Measurements from ENCODE around the gene TSPO.
"Not testable (repeated sequence)": the region's sequence is repeated elsewhere in the genome, so short reads cannot be mapped to it uniquely, and the experiment has no call there.

Gene TSPO

DNA sequence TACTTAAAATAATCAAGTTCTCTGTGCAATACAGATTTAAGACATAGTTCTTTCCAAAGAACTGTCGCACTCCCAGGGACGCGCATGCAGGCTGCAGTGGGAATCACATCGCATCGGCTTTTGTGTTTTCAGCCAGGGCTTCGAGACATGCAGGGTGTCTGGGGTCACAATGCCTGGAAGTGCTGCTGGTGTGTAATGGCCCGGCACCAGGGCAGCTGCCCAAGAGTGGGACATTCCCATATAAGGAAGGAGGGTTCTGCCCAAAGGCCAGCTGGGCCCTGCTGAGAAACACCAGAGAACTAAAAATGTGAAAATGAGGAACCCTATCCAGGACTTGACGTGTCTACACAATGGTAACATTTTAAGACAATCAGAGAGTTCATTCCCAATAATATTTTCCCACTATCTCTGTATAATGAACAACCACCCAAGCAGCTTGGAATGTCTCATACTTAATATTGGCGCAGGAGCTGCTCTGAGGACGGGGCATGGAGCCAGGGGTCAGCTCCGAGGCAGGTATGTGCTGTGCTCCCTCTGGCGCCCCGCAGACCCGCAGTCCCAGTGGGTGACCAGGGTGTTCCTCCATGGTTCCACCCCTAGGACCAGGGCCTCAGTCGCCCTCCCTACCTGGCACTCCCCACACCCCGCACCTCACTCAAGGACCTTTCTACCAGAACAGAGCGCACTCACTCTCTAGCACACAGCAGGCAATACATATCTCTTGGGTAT, 19.4 kb upstream of the TSPO start:
- no peak for DNase-seq (ENCODE audit: low read depth)

- no peak for DNase-seq (ENCODE audit: low read depth)
These were observed 18.0 kb upstream of the TSPO start for GRCh38 chr22:43133401-43133800.

DNA sequence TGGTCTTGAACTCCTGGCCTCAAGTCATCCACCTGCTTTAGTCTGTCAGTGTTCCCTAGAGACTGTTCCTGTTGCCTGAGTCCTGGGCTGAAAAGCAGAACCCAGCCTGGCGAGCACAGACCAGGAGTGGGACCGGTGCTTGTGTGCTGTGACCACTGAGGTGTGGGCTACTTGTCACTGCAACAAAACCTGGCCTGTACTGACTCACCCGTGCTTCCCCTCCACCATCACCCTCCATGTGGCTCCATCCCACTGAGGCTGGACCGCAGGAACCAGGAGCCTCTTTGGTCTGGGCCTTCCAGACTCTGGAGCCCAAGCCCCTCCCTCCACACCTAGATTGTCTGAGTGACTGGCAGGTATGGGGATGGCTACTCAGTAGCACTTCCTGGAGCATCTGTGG, 16.8 kb upstream of the TSPO start:
- DNase-seq (ENCODE audit: low read depth), result no peak

DNA sequence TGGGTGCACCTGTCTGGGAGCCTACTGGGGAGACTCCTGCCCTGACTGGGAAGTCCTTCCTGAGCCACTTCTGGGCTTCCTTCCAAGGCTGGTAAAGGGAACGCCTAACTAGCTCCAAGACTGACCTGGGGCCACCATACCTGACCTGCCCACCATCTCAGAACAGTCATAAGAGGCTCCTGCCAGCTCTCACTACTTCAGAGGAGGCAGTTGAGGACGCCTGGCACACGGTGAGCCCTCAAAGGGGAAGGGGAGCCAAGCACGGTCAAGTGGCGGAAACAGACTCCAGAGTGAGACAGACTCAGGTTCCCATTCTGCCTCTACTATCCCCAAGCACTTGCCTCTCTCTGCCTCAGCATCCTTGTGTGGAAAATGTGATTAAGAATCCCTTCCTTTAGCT, 15.8 kb upstream of the TSPO start:
- DNase-seq (ENCODE audit: low read depth), result no peak

- DNase-seq (ENCODE audit: low read depth), result no peak
These were observed 15.1 kb upstream of the TSPO start for GRCh38 chr22:43136255-43136654.

DNA sequence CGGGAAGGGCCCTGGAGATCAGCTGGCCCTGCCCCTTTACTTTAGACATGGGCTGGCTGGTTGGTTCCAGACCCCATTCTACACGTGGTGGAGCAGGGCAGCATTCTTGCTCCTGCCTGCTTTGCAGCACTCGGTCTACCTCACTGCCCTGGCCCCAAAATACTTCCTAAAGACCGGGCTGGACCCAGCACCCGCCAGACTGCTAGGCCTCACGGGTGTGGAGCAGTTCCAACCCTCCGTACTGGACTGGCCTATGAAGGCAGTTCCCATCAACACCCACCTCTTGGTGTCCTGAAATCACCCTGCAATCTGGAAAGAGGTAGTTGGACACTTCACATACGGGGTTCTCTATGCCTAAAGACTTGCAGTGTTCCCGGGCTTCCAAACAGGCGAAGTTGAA, 14.6 kb upstream of the TSPO start:
- DNase-seq (ENCODE audit: low read depth), result no peak

DNA sequence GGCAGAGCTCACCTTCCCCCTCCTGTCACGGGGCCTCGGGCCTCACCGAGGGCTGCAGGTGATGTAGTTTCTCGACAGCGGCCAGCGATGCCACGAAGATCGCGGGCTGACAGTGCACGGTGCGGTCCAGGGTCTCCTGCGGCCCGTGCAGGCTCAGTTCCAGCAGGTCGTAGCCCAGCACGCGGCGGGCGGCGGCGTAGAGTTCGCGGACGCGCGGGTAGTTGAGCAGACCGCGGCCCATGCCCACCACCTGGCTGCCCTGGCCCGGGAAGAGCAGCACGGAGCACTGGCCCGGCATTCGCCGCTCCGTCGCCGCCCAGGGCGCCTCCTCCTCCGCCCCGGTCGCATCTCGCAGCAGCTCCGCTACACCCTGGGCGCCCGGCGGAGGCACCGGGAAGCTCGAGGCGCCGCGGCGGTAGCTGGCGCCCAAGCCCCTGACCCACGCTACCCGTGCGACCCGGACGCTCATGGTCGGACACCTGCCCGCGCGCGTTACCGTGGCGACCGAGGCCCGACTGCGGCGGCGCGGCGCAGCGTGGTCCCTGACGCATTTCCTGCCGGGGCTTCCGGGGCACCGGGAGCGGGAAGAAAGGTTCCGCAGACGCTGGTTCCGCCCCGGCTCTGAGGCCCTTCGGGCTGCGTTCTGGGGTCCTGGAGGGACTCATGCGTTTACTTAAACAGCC, 8.3 kb upstream of the TSPO start, which contains the start of gene MCAT:
TSS of gene MCAT (minus strand) at position 519 of the 683 bp plus-strand sequence. CDS start at position 469, 50 bp downstream.
- DNase-seq (ENCODE audit: low read depth), result peak; percentile 41

DNA sequence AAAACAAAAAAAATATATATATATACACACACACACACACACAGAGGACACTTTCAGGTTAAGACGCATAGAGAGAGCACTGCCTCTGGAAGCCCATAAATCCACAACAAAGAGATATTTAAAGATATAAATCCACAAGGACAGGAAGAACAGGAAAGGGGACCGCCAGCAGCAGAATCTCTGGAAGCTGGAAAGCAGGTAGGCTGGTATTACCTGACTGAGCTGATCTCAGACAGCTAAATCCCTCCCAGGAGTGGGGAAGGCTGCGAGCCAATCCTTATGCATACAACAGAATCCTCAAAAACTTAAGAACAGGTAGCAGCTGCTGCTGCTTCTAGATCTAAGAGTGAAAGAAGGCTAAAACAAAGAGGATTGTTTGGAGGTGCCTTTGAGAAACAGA, 6.4 kb upstream of the TSPO start:
- no peak for DNase-seq (ENCODE audit: low read depth)

DNA sequence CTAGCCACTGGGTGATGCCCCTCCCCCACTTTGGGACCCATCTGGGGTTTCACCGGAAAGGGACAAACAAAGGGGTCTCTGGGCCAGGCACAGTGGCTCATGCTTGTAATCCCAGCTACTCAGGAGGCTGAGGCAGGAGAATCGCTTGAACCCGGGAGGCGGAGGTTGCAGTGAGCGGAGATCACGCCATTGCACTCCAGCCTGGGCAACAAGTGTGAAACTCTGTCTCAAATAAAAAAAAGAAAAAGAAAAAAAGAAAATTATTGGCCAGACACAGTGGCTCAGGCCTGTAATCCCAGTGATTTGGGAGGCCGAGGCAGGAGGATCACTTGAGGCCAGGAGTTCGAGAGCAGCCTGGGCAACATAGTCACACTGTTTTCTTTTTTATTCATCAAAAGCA, 6.0 kb upstream of the TSPO start:
- not testable (repeated sequence) for DNase-seq (ENCODE audit: low read depth)

GRCh38 chr22:43146332-43146731, 5.0 kb upstream of the TSPO start:
- not testable (repeated sequence) for DNase-seq (ENCODE audit: low read depth)

DNA sequence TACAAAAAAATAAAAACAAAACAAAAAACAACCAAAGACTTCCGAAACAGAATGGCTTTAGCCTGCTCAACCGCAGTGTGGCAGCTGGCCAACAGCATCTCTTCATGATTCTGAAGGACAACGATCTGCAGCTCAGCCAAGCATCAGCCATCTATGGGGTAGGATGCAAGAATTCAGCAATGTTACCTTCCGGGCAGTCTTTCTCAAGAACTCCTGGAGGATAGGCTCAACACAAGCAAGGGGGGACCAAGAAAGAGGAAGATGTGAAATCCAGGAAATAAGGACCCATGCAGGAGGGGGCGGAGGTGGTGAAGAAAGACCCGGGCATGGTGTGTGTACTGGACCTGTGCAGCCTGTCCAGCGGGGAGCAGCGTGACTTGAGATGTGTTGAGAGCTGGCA, 3.5 kb upstream of the TSPO start:
- no peak for DNase-seq (ENCODE audit: low read depth)

DNA sequence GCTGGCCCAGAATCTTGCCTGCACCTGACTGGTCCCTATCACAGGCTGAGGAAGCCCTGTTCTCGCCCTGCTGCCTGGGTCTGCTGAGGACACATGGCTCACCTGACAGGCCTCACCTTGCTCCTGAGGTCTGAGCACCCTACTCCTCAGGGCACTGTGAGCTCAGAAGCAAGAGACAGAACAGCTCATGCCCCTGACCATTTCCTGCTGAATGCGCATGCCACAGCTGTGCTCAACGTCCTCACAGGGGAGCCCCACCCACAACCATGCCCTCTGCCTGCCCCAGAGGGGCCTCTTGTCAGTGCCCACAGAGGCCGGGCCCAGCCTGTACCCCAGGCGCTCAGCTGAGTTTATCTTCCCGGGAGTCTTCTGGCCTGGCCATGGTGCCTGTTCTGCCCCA, 2.8 kb upstream of the TSPO start:
- DNase-seq (ENCODE audit: low read depth), result no peak

DNA sequence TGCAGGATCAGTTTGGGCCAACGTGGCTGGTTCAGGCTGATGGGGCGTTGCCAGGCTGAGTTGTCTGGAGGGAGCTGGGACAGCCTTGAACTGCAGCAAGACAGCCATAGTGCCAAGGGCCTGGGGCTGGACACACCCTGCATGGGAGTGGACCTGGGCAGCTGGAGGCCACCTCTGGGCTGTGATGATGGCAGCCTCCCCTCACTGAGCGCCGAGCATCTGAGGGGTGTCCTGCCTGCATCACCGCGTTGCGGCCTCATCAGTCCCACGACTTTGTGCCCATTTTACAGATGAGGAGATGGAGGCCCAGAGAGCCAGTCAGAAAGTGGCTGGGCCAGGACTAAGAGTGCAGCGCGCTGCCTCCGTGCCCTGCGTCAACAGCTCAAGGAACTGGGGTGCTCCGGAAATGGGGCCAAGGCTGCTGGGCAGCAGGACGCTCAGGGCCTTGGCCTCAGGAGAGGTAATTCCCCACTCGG, 590 bp upstream of the TSPO start:
- DNase-seq (ENCODE audit: low read depth), result no peak

- DNase-seq (ENCODE audit: low read depth), result no peak
These were observed 621 bp downstream of the TSPO start for GRCh38 chr22:43152003-43152356.

- peak; percentile 24 for DNase-seq (ENCODE audit: low read depth)
These were observed 1.2 kb downstream of the TSPO start for GRCh38 chr22:43152357-43153071.

DNA sequence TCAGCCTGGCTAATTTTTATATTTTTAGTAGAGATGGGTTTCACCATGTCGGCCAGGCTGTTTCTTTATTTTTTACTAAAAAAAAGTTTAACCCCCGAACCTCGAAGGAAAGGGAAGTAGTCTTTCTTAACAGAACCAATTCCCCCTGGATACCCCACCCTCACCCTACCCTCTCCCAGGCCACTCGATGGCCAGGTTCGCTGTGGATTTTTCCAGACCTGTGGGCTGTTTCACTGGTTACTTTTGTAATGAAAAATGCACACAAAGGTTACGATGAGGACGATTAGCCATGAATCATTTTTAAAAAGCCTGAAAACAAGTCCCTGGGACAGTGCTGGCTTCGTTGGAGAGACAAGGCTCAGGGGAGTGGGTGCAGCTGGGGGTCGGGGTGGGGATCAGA, 2.5 kb downstream of the TSPO start:
- DNase-seq (ENCODE audit: low read depth), result no peak

- no peak for DNase-seq (ENCODE audit: low read depth)
These were observed 3.7 kb downstream of the TSPO start for GRCh38 chr22:43154887-43155536.

- no peak for DNase-seq (ENCODE audit: low read depth)
These were observed 4.4 kb downstream of the TSPO start for GRCh38 chr22:43155789-43156188.

- no peak for DNase-seq (ENCODE audit: low read depth)
These were observed 5.1 kb downstream of the TSPO start for GRCh38 chr22:43156413-43156812.

DNA sequence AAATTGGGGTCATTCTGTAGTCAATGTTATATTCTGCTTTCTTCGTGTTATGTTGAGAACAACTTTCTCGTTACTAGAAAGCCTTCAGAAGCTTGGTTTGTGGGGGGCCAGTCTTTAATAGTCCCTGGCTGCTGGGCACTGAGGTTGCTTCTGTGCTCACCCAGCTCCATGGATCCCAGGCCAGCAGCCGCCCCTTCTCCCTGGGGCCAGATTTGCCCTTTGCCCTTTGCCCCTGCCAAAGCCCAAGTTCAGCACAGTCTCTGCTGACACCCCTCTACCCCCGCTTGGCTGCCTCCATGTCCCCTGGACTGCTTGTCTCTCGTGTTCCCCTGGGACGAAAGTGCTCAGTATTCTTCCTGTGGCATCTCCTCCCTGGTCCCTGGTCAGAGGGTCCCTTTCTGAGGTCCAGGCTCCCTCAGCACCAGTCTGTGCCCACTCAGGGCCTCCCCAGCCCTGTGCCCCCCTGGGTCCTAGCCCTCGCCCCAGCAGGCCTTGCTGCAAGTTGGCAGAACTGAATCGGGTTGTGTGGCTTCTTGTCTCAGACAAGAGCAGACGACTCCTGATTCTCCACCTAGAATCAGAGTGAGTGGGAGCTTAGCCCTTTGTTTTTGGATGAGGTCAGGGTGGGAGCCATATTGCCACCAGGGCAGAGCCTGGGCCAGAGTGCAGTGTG, 6.7 kb downstream of the TSPO start:
- DNase-seq (ENCODE audit: low read depth), result no peak

GRCh38 chr22:43158778-43159483, 7.6 kb downstream of the TSPO start:
- no peak for DNase-seq (ENCODE audit: low read depth)
